ENCODE measurements around the gene SKA2. TPM values are rescaled to one million over a fixed set of nuclear protein-coding genes. Genes with fewer than 3 reads are reported as not detected.

SKA2 gene
- total and polyA plus RNA-seq, 2 experiments from 2014 or later: 50.5 to 140 TPM

GRCh38 chr17:59105852-59106462 is 49.0 kb downstream of the SKA2 start:
- peaks cover 12% of the 10 kb centered on the region for H3K27me3 Mint-ChIP-seq (ENCODE audit: insufficient read depth, low read depth, poor library complexity)
- H3K27ac Mint-ChIP-seq: peak overlapping the region; percentile 94
- Histone ChIP-seq H2AFZ (peak overlapping the region; percentile 86), H3K4me3 (peak overlapping the region; percentile 96), H3K36me3 (ENCODE audit: insufficient read depth) (peaks cover 5% of the 10 kb centered on the region), H3K4me1 (ENCODE audit: insufficient read depth) (peaks cover 5% of the 10 kb centered on the region; the same call in 1 of the 2 replicates), H4K20me1 (replicated peaks; ENCODE audit: insufficient read depth) (peaks cover 18% of the 10 kb centered on the region), H3F3A (replicated peaks; ENCODE audit: low read depth) (peaks cover 10% of the 10 kb centered on the region), H3K4me2 (peak overlapping the region; percentile 96), H3K27ac (ENCODE audit: low read depth) (peak overlapping the region; percentile 96), H3K9me2 (ENCODE audit: insufficient read depth) (no peaks in the 10 kb centered on the region), H3K27me3 (ENCODE audit: insufficient read depth) (no peaks in the 10 kb centered on the region), H3K79me2 (replicated peaks; ENCODE audit: insufficient read depth) (peaks cover 51% of the 10 kb centered on the region)
- H3K4me3 Mint-ChIP-seq: peak overlapping the region; percentile 97
- peaks cover 7% of the 10 kb centered on the region; the same call in 2 of the 3 replicates for H3K4me1 Mint-ChIP-seq
- H3K9me3 Mint-ChIP-seq: no peaks in the 10 kb centered on the region
- peaks cover 33% of the 10 kb centered on the region for H3K36me3 Mint-ChIP-seq (ENCODE audit: low read depth)
- ATAC-seq: peak; percentile 59
- TF ChIP-seq ZNF331 (CRISPR knock-in tag; IDR thresholded peaks at IDR 0.05; ENCODE audit: low read depth): no peak
- no peak for TF ChIP-seq EZH2phosphoT487 (IDR thresholded peaks at IDR 0.05; ENCODE audit: unreplicated experiment)
- no peak for TF ChIP-seq REST (IDR thresholded peaks at IDR 0.05; ENCODE audit: unreplicated experiment)
- no peak for TF ChIP-seq EZH2 (IDR thresholded peaks at IDR 0.05; ENCODE audit: low read depth, unreplicated experiment)
- TF ChIP-seq JUNB (IDR thresholded peaks at IDR 0.05; ENCODE audit: unreplicated experiment): no peak
- no peak for TF ChIP-seq ZNF114 (CRISPR knock-in tag; IDR thresholded peaks at IDR 0.05)
- TF ChIP-seq POLR2AphosphoS5 (IDR thresholded peaks at IDR 0.05; ENCODE audit: low read depth): no peak
- no peak for TF ChIP-seq ETS1 (IDR thresholded peaks at IDR 0.05)
- TF ChIP-seq CTCF (conservative IDR thresholded peaks at IDR 0.05; ENCODE audit: low read depth in 2 of 2): no peak
- TF ChIP-seq STAT1 (IDR thresholded peaks at IDR 0.05; ENCODE audit: unreplicated experiment): no peak
- TF ChIP-seq NANOG (IDR thresholded peaks at IDR 0.05; ENCODE audit: borderline replicate concordance): no peak
- no peak for TF ChIP-seq CREB1 (CRISPR knock-in tag; IDR thresholded peaks at IDR 0.05; ENCODE audit: low read depth)
- no peak for TF ChIP-seq ZNF462 (CRISPR knock-in tag; IDR thresholded peaks at IDR 0.05)
- peak; percentile 61 for DNase-seq (ENCODE audit: low spot score)

All from GM23338 (cell line).